Cardiac fibroblast (primary cell): Measurements from ENCODE around the gene TDRD15.

Experiments used
- DNase-seq, 2 donors: peaks; one replicate each; pipeline versions ENCODE4 v3.0.0 to v3.0.0-alpha.2; 2010; ENCODE audit warnings: low read depth in 2 of 2
- H3K4me3 ChIP-seq, 2 donors: replicated peaks in 1 of 2; 1 replicate in 1 of 2; 2 replicates in 1 of 2; pipeline ENCODE4 v1.5.1; 2011; ENCODE audit warnings: low read depth in 2 of 2, low read length in 2 of 2, mild to moderate bottlenecking in 2 of 2, moderate library complexity in 1 of 2
- TF ChIP-seq, protein P1 (sequence below): IDR thresholded peaks from one replicate; pipeline ENCODE4 v1.5.1; 2011; ENCODE audit warnings: low read depth, mild to moderate bottlenecking, low read length, inconsistent platforms

TDRD15 gene

DNA sequence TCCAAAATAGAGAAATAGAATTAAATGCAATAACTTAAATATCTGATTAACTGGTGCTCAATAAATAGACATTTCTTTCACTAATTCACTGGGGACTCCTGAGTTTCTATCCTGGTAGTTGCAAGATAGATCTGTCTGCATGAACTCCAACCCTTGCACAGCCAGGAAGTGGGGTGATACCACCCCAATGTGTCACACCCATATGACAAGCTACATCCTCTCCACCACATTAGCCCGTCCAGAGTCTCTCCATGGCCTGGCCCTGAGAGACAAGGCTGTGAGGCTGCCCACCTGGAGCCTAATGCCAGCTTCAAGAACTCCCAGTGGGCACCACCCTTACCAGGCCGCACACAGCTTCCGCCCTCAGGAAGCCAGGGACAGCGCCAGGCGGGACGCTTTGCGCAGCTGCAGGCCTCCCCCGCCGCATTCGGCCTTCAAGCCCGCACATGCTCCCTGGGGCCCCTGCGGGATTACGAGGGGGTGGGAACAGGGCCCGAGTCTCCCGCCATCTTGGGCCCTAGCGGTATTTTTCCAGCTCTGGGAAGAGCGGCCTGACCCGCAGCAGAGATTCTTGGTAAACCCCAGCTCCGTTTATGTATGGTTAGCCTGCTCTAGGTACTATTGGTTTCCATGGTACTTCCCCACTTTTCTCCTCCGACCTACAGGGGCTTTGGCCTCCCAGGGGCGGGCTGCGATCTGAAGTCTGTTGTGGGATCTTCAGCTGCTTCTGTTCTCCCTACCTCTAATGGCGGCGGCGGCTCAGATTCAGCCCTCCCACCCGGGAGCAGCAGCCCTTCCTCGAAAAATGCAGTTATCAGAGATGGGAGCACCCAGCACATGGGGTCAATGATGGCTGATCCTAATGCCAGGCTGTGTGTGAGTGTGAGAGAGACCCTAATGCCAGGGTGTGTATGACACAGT, at the start of gene TDRD15:
TDRD15 (plus strand) TSS at position 496 of the 921 bp plus-strand sequence. CDS start 13,500 bp downstream, outside the sequence.
- H3K4me3 ChIP-seq: no peak within 1 kb of the TSS
- TF ChIP-seq, protein P1, sequence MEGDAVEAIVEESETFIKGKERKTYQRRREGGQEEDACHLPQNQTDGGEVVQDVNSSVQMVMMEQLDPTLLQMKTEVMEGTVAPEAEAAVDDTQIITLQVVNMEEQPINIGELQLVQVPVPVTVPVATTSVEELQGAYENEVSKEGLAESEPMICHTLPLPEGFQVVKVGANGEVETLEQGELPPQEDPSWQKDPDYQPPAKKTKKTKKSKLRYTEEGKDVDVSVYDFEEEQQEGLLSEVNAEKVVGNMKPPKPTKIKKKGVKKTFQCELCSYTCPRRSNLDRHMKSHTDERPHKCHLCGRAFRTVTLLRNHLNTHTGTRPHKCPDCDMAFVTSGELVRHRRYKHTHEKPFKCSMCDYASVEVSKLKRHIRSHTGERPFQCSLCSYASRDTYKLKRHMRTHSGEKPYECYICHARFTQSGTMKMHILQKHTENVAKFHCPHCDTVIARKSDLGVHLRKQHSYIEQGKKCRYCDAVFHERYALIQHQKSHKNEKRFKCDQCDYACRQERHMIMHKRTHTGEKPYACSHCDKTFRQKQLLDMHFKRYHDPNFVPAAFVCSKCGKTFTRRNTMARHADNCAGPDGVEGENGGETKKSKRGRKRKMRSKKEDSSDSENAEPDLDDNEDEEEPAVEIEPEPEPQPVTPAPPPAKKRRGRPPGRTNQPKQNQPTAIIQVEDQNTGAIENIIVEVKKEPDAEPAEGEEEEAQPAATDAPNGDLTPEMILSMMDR: no peak
- no peak for DNase-seq

DNA sequence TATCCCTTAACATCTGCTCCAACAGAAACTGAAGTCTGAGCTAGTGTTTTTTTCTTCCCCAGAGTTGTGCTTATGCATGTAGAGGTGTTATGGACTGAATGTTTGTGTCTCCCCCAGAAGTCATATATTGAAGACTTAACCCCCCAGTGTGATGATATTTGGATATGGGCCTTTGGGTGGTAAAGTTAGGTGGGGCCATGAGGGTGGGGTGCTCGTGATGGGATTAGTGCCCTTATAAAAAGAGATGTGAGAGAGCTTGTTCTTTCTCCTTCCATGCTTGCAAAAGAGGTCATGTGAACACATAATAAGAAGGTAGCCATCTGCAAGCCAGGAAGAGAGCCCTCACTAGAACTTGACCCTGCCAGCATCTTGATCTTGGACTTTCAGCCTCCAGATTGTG, 45.5 kb upstream of the TDRD15 start:
- TF ChIP-seq, protein P1: no peak
- no peak for DNase-seq
- no peak overlapping the region for H3K4me3 ChIP-seq

DNA sequence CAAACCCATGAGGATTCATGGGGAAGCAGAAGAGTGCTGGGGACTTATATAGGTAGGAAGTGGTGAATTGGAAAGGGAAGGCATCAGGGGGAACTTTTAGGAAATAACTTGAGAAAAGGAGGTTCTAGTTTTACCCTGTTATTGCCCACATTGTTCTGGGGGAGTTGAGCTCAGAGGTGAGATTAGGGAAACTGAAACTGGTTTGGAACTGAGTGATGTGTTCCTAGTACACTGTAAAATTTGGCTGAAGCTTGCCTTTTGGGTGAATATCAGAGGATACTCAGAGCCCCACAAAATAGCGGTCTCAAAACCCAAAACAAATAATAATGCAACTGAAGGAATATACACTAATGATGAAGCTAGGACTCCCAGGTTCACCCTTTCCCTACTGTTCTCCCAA, 40.3 kb upstream of the TDRD15 start:
- H3K4me3 ChIP-seq: no peak overlapping the region
- DNase-seq: no peak
- TF ChIP-seq, protein P1: no peak

DNA sequence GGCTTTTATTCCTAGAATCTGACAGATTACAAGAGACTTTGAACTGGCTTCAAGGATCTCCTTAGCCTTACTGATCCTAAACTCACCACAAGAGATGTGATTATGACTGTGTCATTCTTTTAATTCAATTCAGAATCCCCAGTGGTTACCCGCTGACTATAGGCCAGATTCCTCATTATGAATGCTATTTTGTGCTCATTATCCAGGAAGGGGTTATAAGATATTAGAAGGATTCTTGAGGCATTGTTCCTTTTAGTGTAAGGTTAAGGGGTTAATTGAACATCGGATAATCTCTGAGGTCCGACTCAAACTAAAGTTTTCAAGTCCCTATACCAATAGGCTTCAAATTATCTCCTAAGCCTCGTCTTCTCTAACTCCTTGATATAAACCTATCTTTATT, 39.4 kb upstream of the TDRD15 start:
- DNase-seq: no peak
- TF ChIP-seq, protein P1: no peak
- no peak overlapping the region for H3K4me3 ChIP-seq

DNA sequence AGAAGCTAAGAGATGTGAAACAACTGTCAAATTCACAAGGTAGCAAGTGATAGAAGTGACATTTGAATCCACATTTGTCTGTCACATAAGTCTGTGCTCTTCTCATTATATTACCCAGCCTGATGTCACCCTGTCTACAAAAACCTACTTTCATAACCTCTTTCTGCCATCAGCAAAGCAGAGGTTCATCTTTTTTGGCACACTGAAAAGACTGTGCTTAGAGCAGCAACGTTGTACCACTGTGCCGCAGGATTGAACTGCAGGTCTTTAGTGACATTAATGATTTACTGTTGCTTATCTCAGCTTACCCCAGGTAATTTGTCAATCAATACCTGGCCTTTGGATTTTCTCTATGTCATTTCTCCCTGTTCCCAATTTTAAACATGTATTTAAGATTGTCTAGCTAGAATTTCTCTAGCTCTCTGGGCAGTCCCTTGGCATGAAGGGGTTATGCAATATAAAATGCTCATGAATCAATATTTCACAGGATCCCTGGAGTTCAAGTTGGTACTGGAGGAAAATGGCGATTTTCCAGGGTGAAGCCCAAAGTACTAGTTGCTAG, 31.4 kb upstream of the TDRD15 start:
- TF ChIP-seq, protein P1: no peak
- H3K4me3 ChIP-seq: no peak overlapping the region
- no peak for DNase-seq

DNA sequence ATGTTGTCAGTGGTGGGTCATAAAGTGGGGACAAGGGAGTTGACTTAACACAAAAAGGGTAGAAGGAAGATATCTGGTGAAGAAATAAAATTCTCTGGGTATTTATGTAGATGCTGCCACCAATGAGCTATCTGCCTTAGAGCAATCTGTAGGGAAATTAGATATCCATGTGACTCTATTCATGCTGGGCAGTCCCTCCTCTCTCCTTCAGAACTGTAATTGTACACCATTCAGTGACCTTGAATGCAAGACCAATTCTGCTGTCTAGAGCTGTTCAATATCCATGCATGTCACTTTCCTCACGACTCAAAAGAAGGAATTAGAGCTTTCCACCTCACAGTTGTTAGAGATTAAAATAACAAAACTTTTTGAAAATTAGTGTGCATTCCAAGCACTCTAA, 28.6 kb upstream of the TDRD15 start:
- no peak for DNase-seq
- H3K4me3 ChIP-seq: no peak overlapping the region
- TF ChIP-seq, protein P1: no peak
